ENCODE data around the gene UGT2A3.

- TF ChIP-seq, protein P1, sequence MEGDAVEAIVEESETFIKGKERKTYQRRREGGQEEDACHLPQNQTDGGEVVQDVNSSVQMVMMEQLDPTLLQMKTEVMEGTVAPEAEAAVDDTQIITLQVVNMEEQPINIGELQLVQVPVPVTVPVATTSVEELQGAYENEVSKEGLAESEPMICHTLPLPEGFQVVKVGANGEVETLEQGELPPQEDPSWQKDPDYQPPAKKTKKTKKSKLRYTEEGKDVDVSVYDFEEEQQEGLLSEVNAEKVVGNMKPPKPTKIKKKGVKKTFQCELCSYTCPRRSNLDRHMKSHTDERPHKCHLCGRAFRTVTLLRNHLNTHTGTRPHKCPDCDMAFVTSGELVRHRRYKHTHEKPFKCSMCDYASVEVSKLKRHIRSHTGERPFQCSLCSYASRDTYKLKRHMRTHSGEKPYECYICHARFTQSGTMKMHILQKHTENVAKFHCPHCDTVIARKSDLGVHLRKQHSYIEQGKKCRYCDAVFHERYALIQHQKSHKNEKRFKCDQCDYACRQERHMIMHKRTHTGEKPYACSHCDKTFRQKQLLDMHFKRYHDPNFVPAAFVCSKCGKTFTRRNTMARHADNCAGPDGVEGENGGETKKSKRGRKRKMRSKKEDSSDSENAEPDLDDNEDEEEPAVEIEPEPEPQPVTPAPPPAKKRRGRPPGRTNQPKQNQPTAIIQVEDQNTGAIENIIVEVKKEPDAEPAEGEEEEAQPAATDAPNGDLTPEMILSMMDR (IDR thresholded peaks at IDR 0.05): no peak
- no peak for TF ChIP-seq POLR2A (IDR thresholded peaks at IDR 0.05)
Measured at GRCh38 chr4:68883870-68884269, 67.7 kb downstream of the UGT2A3 start.
